ENCODE results near the gene IGF2BP3.

- TF ChIP-seq CTCF (optimal IDR thresholded peaks at IDR 0.05 in 1 of 3, IDR thresholded peaks at IDR 0.05 in 1 of 3, conservative IDR thresholded peaks at IDR 0.05 in 1 of 3; ENCODE audit: extremely low read depth in 1 of 3, insufficient read depth in 2 of 3, low read length in 3 of 3) (no peak), EZH2 (IDR thresholded peaks at IDR 0.05; ENCODE audit: low read length) (no peak)
These were observed 187.2 kb downstream of the IGF2BP3 start for GRCh38 chr7:23283086-23283485.

All from keratinocyte (primary cell).